Fibroblast of lung (primary cell): ENCODE data around the gene PSMD13. TPM values are rescaled to one million over a fixed set of nuclear protein-coding genes. Genes with fewer than 3 reads are reported as not detected.

Experiments
- DNase-seq, 2 donors: peaks; one replicate each; pipeline versions ENCODE4 v3.0.0 to v3.0.0-alpha.2; 2010; ENCODE audit warnings: low read depth in 2 of 2
- H2AFZ ChIP-seq: 2 replicates; pipeline ENCODE4 v1.5.1; 2012; ENCODE audit warnings: low read length, control low read depth, inconsistent platforms
- H3K27ac ChIP-seq: 2 replicates; pipeline ENCODE4 v1.5.1; 2011; ENCODE audit warnings: low read length, control low read depth; ENCODE audit not compliant: insufficient read depth
- H3K27me3 ChIP-seq: 2 replicates; pipeline ENCODE4 v1.5.1; 2011; ENCODE audit warnings: mild to moderate bottlenecking, low read length; ENCODE audit not compliant: control insufficient read depth, insufficient read depth
- H3K36me3 ChIP-seq: 2 replicates; pipeline ENCODE4 v1.5.1; 2011; ENCODE audit warnings: low read length; ENCODE audit not compliant: control insufficient read depth, insufficient read depth
- H3K4me1 ChIP-seq: 2 replicates; pipeline ENCODE4 v1.5.1; 2011; ENCODE audit warnings: low read length; ENCODE audit not compliant: control insufficient read depth, insufficient read depth; ENCODE audit errors: extremely low read depth
- H3K4me2 ChIP-seq: 2 replicates; pipeline ENCODE4 v1.5.1; 2011; ENCODE audit warnings: low read length, control low read depth; ENCODE audit not compliant: insufficient read depth; ENCODE audit errors: extremely low read depth
- H3K4me3 ChIP-seq, 4 experiments: fragments of 200-600 bp in 1 of 4; sonication (generic) in 1 of 4; replicated peaks in 1 of 4; 2 replicates each; pipeline ENCODE4 v1.5.1; 2011 to 2016; ENCODE audit warnings: low read length in 4 of 4, low read depth in 3 of 4, mild to moderate bottlenecking in 3 of 4, control low read depth in 2 of 4, inconsistent platforms in 1 of 4, mixed read lengths in 1 of 4; ENCODE audit not compliant: insufficient read depth in 1 of 4; ENCODE audit errors: control extremely low read depth in 1 of 4
- H3K79me2 ChIP-seq: 2 replicates; pipeline ENCODE4 v1.5.1; 2012; ENCODE audit warnings: mild to moderate bottlenecking, low read length, inconsistent platforms; ENCODE audit not compliant: control insufficient read depth, insufficient read depth
- H3K9ac ChIP-seq: 2 replicates; pipeline ENCODE4 v1.5.1; 2011; ENCODE audit warnings: mild to moderate bottlenecking, low read length, control low read depth; ENCODE audit not compliant: insufficient read depth
- H3K9me3 ChIP-seq: 2 replicates; pipeline ENCODE4 v1.5.1; 2012; ENCODE audit warnings: low read depth, low read length; ENCODE audit not compliant: control insufficient read depth, insufficient read depth
- H4K20me1 ChIP-seq: 2 replicates; pipeline ENCODE4 v1.5.1; 2011; ENCODE audit warnings: low read length; ENCODE audit not compliant: control insufficient read depth, insufficient read depth; ENCODE audit errors: extremely low read depth
- CTCF ChIP-seq, 2 donors: IDR thresholded peaks in 1 of 2; conservative IDR thresholded peaks in 1 of 2; 1 replicate in 1 of 2; 2 replicates in 1 of 2; pipeline ENCODE4 v1.5.1; 2011 to 2012; ENCODE audit warnings: low read length in 2 of 2, control low read depth in 1 of 2, inconsistent platforms in 1 of 2, low read depth in 1 of 2, mild to moderate bottlenecking in 1 of 2
- EZH2 ChIP-seq: IDR thresholded peaks from 2 replicates; pipeline ENCODE4 v1.5.1; 2012; ENCODE audit warnings: low read length, control low read depth, mild to moderate bottlenecking; ENCODE audit errors: missing control alignments
- polyA plus RNA-seq, 2 donors: library from polyadenylated mRNA; depleted of rRNA in 1 of 2; stranded (reverse) in 1 of 2; unstranded in 1 of 2; fragments of >200 nt; gene quantifications; 2 replicates each; pipeline ENCODE4 v1.2.1, GENCODE V29; 2011 to 2012; ENCODE audit warnings: missing spikeins in 1 of 2
- total RNA-seq: library from RNA; depleted of rRNA; stranded (reverse); fragments of >200 nt; gene quantifications from 2 replicates; pipeline ENCODE4 v1.2.1, GENCODE V29; 2014

PSMD13 gene
- total and polyA plus RNA-seq, 2 donors (not counting 1 experiment from before 2014, with no cell fraction given), result 106 to 147 TPM

GRCh38 chr11:296171-297050, 59.6 kb downstream of the PSMD13 start:
- H2AFZ ChIP-seq, result no peak overlapping the region
- H3K4me3 ChIP-seq, result no peak overlapping the region
- H3K9ac ChIP-seq, result no peak overlapping the region
- no peaks in the 10 kb centered on the region for H3K36me3 ChIP-seq
- DNase-seq, result no peak
- H3K79me2 ChIP-seq, result no peaks in the 10 kb centered on the region
- TF ChIP-seq CTCF (conservative IDR thresholded peaks at IDR 0.05 in 1 of 2, IDR thresholded peaks at IDR 0.05 in 1 of 2; ENCODE audit: low read depth in 1 of 2, low read length in 2 of 2), result no peak
- H4K20me1 ChIP-seq, result no peaks in the 10 kb centered on the region
- peaks cover 8% of the 10 kb centered on the region for H3K27me3 ChIP-seq
- H3K4me1 ChIP-seq, result peaks cover 3% of the 10 kb centered on the region
- no peak overlapping the region for H3K4me2 ChIP-seq
- no peak overlapping the region for H3K27ac ChIP-seq
- no peaks in the 10 kb centered on the region for H3K9me3 ChIP-seq

- TF ChIP-seq CTCF (conservative IDR thresholded peaks at IDR 0.05 in 1 of 2, IDR thresholded peaks at IDR 0.05 in 1 of 2; ENCODE audit: low read depth in 1 of 2, low read length in 2 of 2) (no peak), EZH2 (no peak)
- Histone ChIP-seq H3K4me3 (no peak overlapping the region), H4K20me1 (no peaks in the 10 kb centered on the region), H3K27me3 (peaks cover 8% of the 10 kb centered on the region), H2AFZ (no peak overlapping the region), H3K27ac (no peak overlapping the region), H3K9me3 (no peaks in the 10 kb centered on the region), H3K4me2 (no peak overlapping the region), H3K36me3 (no peaks in the 10 kb centered on the region), H3K79me2 (no peaks in the 10 kb centered on the region), H3K4me1 (peaks cover 3% of the 10 kb centered on the region), H3K9ac (no peak overlapping the region)
- DNase-seq, result no peak
Measured at GRCh38 chr11:297051-297585, 60.3 kb downstream of the PSMD13 start.

- Histone ChIP-seq H3K4me3 (no peak overlapping the region), H3K4me1 (peaks cover 3% of the 10 kb centered on the region), H3K79me2 (no peaks in the 10 kb centered on the region), H3K27me3 (peaks cover 8% of the 10 kb centered on the region), H3K27ac (no peak overlapping the region), H2AFZ (no peak overlapping the region), H3K9ac (no peak overlapping the region), H4K20me1 (no peaks in the 10 kb centered on the region), H3K36me3 (no peaks in the 10 kb centered on the region), H3K4me2 (no peak overlapping the region), H3K9me3 (no peaks in the 10 kb centered on the region)
- no peak for DNase-seq
- TF ChIP-seq EZH2 (no peak), CTCF (conservative IDR thresholded peaks at IDR 0.05 in 1 of 2, IDR thresholded peaks at IDR 0.05 in 1 of 2; ENCODE audit: low read depth in 1 of 2, low read length in 2 of 2) (no peak)
Measured at GRCh38 chr11:297586-298405, 61.0 kb downstream of the PSMD13 start.
